H1 (cell line): ENCODE data around the gene CCDC88C. TPM values are rescaled to one million over a fixed set of nuclear protein-coding genes. Genes with fewer than 3 reads are reported as not detected.

Experiments
- polyA plus RNA-seq, 7 experiments: library from polyadenylated mRNA; depleted of rRNA in 3 of 7; stranded (reverse) in 5 of 7; unstranded in 2 of 7; fragments of >200 nt in 5 of 7; fragments of 200-250 nt in 2 of 7; gene quantifications; 1 replicate in 5 of 7; 2 replicates in 1 of 7; 4 replicates in 1 of 7; pipeline versions ENCODE4 v1.2.1 to v1.2.3, GENCODE V29; 2011 to 2013; ENCODE audit warnings: missing spikeins in 2 of 7, mixed read lengths in 2 of 7
- total RNA-seq: library from RNA; stranded (reverse); fragmentation: NEBNext Ultra II Directional; extraction: Animal tissue kit (Norgen Biotek cat#: 25700); gene quantifications from 2 replicates; pipeline ENCODE4 v1.2.1, GENCODE V29; 2021

Gene CCDC88C
- total and polyA plus RNA-seq, 2 of the 8 experiments (the other 6 are each of a cell fraction or from before 2014, with no cell fraction given), result 10.3 to 57.7 TPM

Other genes starting within 250 kb of the CCDC88C start
- 0.22 and 0.33 TPM in 2 replicates for gene GPR68, start 173.1 kb downstream of the CCDC88C start, total RNA-seq
- 0.76 and 1.1 TPM in 2 replicates for gene GPR68, start 173.1 kb downstream of the CCDC88C start, polyA plus RNA-seq (2011; rRNA removed)
- gene PPP4R3A, start 92.5 kb upstream of the CCDC88C start, total RNA-seq, result 116 and 122 TPM in 2 replicates
- 30.2 and 31.7 TPM in 2 replicates for gene PPP4R3A, start 92.5 kb upstream of the CCDC88C start, polyA plus RNA-seq (2011; rRNA removed)